Ovary (tissue), 3 donors: ENCODE measurements around the gene JARID2.

Source experiments
- EP300 ChIP-seq: sonication (generic); formaldehyde crosslinking; IDR thresholded peaks from one replicate; pipeline ENCODE4 v1.6.1; 2017; ENCODE audit warnings: antibody characterized with exemption
- POLR2A ChIP-seq: fragments of 450-650 bp; IDR thresholded peaks from one replicate; pipeline ENCODE4 v1.6.1; 2017; ENCODE audit warnings: antibody characterized with exemption, mild to moderate bottlenecking, moderate library complexity
- TF ChIP-seq, protein P1 (sequence below), 3 donors: fragments of 450-650 bp in 2 of 3; fragments of 200-600 bp in 1 of 3; IDR thresholded peaks; one replicate each; pipeline versions ENCODE4 v1.5.1 to v1.8.0; 2016 to 2022; ENCODE audit warnings: antibody characterized with exemption in 3 of 3, mild to moderate bottlenecking in 1 of 3
- donor health status: DM: no; HTN: no; CAD: no.

DNA sequence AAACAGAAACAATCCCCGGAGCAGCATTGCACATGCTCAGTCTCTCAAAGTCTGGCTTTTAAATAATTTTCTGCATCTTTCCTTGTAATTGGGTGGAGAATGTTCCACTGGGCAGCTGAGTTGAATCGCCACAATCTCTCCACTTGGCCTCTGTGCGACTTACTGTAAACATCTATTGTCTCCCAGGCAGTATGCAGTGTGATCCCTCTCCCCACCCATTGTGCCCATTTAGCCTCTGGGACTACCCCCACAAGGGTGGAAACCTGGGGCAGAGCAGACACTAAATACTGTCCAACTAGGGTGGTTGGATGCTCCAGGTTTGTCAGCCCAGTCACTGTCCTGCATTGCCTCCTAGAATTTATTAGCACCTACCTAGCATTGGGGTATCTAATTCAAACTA, 96.2 kb downstream of the JARID2 start:
- no peak for TF ChIP-seq POLR2A
- no peak for TF ChIP-seq EP300
- TF ChIP-seq, protein P1, sequence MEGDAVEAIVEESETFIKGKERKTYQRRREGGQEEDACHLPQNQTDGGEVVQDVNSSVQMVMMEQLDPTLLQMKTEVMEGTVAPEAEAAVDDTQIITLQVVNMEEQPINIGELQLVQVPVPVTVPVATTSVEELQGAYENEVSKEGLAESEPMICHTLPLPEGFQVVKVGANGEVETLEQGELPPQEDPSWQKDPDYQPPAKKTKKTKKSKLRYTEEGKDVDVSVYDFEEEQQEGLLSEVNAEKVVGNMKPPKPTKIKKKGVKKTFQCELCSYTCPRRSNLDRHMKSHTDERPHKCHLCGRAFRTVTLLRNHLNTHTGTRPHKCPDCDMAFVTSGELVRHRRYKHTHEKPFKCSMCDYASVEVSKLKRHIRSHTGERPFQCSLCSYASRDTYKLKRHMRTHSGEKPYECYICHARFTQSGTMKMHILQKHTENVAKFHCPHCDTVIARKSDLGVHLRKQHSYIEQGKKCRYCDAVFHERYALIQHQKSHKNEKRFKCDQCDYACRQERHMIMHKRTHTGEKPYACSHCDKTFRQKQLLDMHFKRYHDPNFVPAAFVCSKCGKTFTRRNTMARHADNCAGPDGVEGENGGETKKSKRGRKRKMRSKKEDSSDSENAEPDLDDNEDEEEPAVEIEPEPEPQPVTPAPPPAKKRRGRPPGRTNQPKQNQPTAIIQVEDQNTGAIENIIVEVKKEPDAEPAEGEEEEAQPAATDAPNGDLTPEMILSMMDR (IDR thresholded peaks at IDR 0.05), result no peak
